Endothelial cell (in vitro differentiated cells): ENCODE measurements around the gene ZNF100. TPM values are rescaled to one million over a fixed set of nuclear protein-coding genes. Genes with fewer than 3 reads are reported as not detected.
"Not testable (repeated sequence)": the region's sequence is repeated elsewhere in the genome, so short reads cannot be mapped to it uniquely, and the experiment has no call there.

Source experiments
- DNase-seq: peaks from one replicate; pipeline ENCODE4 v3.0.0; 2021; ENCODE audit warnings: low spot score
- H3K27ac Mint-ChIP-seq: one replicate; pipeline ENCODE4 v1.8.0; 2021; ENCODE audit warnings: mixed read lengths, inconsistent platforms; ENCODE audit not compliant: unreplicated experiment
- H3K27me3 Mint-ChIP-seq: one replicate; pipeline ENCODE4 v1.8.0; 2021; ENCODE audit warnings: mild to moderate bottlenecking, moderate library complexity, mixed read lengths, inconsistent platforms; ENCODE audit not compliant: unreplicated experiment
- H3K36me3 Mint-ChIP-seq: one replicate; pipeline ENCODE4 v1.8.0; 2021; ENCODE audit warnings: mild to moderate bottlenecking, low read depth, mixed read lengths, inconsistent platforms; ENCODE audit not compliant: unreplicated experiment
- H3K4me1 Mint-ChIP-seq: one replicate; pipeline ENCODE4 v1.8.0; 2021; ENCODE audit warnings: mild to moderate bottlenecking, mixed read lengths, inconsistent platforms; ENCODE audit not compliant: unreplicated experiment
- H3K4me3 Mint-ChIP-seq: one replicate; pipeline ENCODE4 v1.8.0; 2021; ENCODE audit warnings: mild to moderate bottlenecking, mixed read lengths, inconsistent platforms; ENCODE audit not compliant: unreplicated experiment
- H3K9me3 Mint-ChIP-seq: one replicate; pipeline ENCODE4 v1.8.0; 2021; ENCODE audit warnings: mixed read lengths, inconsistent platforms; ENCODE audit not compliant: unreplicated experiment
- total RNA-seq: library from RNA; stranded (reverse); fragmentation: NEBNext Ultra II Directional; extraction: Animal tissue kit (Norgen Biotek cat#: 25700); gene quantifications from one replicate; pipeline ENCODE4 v1.2.1, GENCODE V29; 2021; ENCODE audit not compliant: unreplicated experiment
- TF ChIP-seq, protein P1 (sequence below): fragments of 200-600 bp; sonication (generic); IDR thresholded peaks from one replicate; pipeline ENCODE4 v1.5.0; 2021; ENCODE audit warnings: antibody characterized with exemption; ENCODE audit not compliant: unreplicated experiment

ZNF100 gene
- total RNA-seq, 1 donor from 2014 or later, result 18.2 TPM

DNA sequence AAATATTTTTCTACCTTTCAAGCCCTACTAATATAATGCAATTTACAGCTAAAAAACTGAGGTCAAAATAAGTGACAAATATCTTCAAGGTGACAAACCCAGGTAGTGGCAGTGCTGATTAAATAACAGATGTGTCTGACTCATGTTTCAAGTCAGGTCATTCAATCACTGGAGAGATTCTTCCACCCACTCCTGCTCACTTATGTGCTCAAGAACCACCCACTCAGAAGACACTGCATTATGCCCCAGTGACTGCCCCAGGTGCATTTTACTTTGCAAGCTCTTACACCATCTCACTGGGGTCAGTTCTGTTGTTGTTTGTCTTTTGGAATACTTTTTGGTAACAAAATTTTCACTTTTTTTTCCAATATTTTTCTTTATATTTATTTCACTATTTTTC, 2.2 kb downstream of the ZNF100 start:
- no peak overlapping the region for H3K27ac Mint-ChIP-seq

DNA sequence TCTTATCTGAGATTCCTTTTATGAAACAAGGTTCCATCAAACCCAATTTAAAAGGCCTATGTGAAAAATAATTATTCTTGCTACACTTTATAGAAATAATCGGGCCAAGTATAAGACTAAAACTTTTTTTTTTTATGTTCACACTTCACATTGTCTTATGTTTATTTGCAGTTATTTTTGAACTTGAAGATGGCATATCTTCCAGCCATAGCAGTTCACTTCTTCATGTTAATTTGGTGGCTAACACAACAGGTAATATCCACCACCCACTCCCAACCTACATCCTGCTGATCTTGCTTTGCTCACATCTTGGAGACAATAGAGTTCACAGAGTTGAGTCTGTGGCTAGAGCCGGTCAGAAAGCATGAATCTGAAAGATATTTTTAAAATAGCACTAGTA, 5.8 kb downstream of the ZNF100 start:
- H3K4me3 Mint-ChIP-seq, result peak overlapping the region; percentile 5
- H3K27ac Mint-ChIP-seq, DNase-seq, H3K4me1 Mint-ChIP-seq, H3K27me3 Mint-ChIP-seq, H3K9me3 Mint-ChIP-seq: not testable (repeated sequence)
- H3K36me3 Mint-ChIP-seq, result peaks cover 53% of the 10 kb centered on the region

More for the DNA sequence above, 2.2 kb downstream of the ZNF100 start:
- Mint-ChIP-seq H3K36me3 (peaks cover 28% of the 10 kb centered on the region), H3K4me1 (peaks cover 5% of the 10 kb centered on the region), H3K4me3 (no peak overlapping the region), H3K27me3 (no peaks in the 10 kb centered on the region), H3K9me3 (no peaks in the 10 kb centered on the region)
- TF ChIP-seq, protein P1, sequence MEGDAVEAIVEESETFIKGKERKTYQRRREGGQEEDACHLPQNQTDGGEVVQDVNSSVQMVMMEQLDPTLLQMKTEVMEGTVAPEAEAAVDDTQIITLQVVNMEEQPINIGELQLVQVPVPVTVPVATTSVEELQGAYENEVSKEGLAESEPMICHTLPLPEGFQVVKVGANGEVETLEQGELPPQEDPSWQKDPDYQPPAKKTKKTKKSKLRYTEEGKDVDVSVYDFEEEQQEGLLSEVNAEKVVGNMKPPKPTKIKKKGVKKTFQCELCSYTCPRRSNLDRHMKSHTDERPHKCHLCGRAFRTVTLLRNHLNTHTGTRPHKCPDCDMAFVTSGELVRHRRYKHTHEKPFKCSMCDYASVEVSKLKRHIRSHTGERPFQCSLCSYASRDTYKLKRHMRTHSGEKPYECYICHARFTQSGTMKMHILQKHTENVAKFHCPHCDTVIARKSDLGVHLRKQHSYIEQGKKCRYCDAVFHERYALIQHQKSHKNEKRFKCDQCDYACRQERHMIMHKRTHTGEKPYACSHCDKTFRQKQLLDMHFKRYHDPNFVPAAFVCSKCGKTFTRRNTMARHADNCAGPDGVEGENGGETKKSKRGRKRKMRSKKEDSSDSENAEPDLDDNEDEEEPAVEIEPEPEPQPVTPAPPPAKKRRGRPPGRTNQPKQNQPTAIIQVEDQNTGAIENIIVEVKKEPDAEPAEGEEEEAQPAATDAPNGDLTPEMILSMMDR, result no peak
- DNase-seq, result no peak

DNA sequence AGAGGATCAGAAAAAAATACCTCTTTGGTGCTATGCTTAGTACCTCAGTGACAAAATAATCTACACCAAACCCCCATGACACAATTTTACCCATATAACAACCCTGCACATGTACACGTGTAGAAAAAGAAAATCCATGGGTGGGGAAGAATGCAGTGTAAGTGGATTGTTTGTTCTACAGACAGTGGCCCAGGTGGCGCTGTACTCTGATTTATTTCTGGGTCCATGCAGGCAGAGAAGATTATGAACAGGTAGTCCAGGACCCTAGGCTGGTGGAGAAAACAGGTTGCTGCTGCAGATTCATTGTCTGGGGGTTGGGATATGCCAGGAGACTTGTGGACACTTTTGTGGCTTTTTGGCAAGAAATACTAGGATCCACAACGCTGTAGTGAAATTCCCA, 9.1 kb downstream of the ZNF100 start:
- no peaks in the 10 kb centered on the region for H3K9me3 Mint-ChIP-seq
- no peaks in the 10 kb centered on the region for H3K4me1 Mint-ChIP-seq
- TF ChIP-seq, protein P1, result no peak

DNA sequence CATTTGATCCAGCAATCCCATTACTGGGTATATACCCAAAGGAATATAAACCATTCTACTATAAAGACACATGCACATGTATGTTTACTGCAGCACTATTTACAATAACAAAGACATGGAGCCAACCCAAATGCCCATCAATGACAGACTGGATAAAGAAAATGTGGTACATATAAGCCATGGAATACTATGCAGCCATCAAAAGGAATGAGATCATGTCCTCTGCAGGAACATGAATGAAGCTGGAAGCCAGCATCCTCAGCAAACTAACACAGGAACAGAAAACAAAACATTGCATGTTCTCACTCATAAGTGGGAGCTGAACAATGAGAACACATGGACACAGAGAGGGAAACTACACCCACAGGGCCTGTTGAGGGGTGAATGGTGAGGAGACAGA, 11.8 kb downstream of the ZNF100 start:
- not testable (repeated sequence) for H3K27ac Mint-ChIP-seq, DNase-seq, H3K27me3 Mint-ChIP-seq, H3K9me3 Mint-ChIP-seq, H3K4me1 Mint-ChIP-seq
- Mint-ChIP-seq H3K36me3 (peaks cover 46% of the 10 kb centered on the region), H3K4me3 (peak overlapping the region; percentile 37)

More for the DNA sequence above, 9.1 kb downstream of the ZNF100 start:
- peak overlapping the region; percentile 50 for H3K4me3 Mint-ChIP-seq
- no peaks in the 10 kb centered on the region for H3K27me3 Mint-ChIP-seq
- DNase-seq, result no peak
- H3K27ac Mint-ChIP-seq, result no peak overlapping the region
- H3K36me3 Mint-ChIP-seq, result peaks cover 65% of the 10 kb centered on the region

DNA sequence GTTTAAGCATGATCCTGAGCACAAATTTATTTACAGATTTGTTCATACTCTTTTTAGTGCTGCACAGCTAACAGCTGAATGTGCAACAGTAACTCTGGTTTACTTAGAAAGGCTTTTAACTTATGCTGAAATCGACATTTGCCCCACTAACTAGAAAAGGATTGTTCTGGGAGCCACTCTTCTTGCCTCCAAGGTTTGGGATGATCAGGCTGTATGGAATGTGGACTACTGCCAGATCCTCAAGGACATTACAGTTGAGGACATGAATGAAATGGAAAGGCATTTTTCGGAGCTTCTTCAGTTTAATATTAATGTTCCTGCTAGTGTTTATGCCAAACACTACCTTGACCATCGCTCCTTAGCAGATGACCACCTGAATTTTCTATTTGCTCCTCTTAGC, 16.0 kb downstream of the ZNF100 start:
- no peak for DNase-seq
- H3K4me3 Mint-ChIP-seq, result no peak overlapping the region
- peaks cover 37% of the 10 kb centered on the region for H3K36me3 Mint-ChIP-seq
- no peaks in the 10 kb centered on the region for H3K9me3 Mint-ChIP-seq
- H3K27me3 Mint-ChIP-seq, result no peaks in the 10 kb centered on the region
- TF ChIP-seq, protein P1, result no peak
- no peaks in the 10 kb centered on the region for H3K4me1 Mint-ChIP-seq
- no peak overlapping the region for H3K27ac Mint-ChIP-seq

DNA sequence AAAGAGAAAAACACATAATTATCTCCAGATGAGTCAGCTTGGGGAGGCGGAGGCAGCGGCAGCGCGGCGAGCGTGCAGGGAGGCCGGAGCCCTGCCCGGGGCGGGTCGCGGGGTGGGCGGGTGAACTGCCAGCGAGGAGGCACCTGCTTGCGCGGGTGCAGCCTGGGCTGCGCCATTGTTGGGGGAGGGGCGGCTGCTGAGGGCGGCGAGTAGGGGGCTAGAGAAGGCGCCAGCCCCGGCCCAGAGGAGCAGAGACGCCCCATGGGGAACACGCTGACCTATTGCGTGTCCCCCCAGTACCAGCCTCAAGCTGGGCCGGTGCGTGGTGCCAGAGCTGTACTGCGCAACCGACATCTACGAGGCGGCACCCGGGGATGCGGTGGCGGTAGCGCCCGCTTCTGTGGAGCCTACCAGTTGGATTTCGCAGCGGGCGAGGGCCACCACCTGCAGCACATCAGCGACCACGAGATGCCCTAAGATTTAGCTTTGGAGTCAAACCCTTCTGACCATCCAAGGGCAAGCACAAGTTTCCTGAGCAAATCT, 16.7 kb downstream of the ZNF100 start:
- Mint-ChIP-seq H3K27me3 (no peaks in the 10 kb centered on the region), H3K4me3 (peak overlapping the region; percentile 62), H3K9me3 (no peaks in the 10 kb centered on the region), H3K27ac (no peak overlapping the region), H3K4me1 (no peaks in the 10 kb centered on the region), H3K36me3 (peaks cover 31% of the 10 kb centered on the region)
- no peak for DNase-seq
- TF ChIP-seq, protein P1, result no peak
